ENCODE data around the gene STIL.
"Not testable (repeated sequence)": the region's sequence is repeated elsewhere in the genome, so short reads cannot be mapped to it uniquely, and the experiment has no call there.

Gene STIL

DNA sequence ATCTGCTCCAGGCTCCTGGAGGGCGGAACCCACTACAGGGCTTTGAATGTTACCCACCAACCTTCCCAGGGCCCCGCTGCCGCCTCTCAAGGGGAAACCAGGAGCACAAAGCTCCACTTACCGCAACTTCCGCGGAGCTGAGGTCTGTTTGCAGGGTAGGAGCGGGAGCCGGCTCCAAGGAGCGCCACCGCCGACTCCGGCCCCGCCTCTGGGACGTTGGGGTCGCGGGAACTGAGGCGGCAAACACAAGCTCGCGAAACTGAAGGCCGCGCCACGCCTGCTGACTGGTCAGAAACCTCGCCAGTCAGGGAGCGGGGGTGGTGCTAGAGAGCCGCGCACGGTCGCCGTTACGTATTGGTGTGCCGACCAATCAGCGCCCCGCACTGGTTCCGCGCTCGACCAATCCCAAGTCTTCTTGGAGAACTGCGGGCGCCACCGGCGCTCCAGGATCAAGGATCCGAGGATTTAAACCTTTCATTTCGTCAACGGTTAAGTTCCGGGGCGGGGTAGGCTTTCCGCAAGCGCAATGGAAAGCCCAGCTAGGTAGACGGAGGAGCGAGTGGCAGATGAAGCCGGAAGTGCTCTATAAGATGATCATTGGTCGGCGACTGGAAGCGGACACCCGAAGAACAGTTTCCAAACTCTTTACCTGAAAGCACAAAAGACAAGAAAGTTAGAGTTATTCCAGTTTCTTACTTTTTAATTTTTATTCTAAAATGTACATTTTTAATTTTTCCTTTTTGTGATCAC is at the start of gene STIL:
Gene STIL, minus strand, starts transcription at position 233 of the 750 bp plus-strand sequence. CDS start 3,828 bp downstream, outside the sequence.
- peak; percentile 99 for DNase-seq

DNA sequence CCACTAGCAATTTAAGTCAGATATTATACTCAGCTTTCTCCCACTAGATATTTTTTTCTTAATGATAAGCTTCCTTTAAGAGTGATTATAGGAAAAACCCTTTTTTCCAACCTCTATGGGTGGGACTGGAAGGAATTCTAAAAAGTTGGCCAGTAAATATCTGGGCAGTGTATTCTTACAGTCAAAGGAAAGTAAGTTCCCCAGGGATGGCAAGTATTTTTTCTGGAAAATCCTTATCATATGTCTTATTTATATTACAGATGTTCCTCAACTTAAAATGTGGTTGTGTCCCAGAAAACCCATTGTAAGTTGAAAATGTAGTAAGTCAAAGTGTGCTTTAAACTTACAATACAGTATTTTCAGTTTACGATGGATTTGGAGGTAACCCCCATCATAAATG is 48.9 kb upstream of the STIL start:
- DNase-seq: no peak

DNA sequence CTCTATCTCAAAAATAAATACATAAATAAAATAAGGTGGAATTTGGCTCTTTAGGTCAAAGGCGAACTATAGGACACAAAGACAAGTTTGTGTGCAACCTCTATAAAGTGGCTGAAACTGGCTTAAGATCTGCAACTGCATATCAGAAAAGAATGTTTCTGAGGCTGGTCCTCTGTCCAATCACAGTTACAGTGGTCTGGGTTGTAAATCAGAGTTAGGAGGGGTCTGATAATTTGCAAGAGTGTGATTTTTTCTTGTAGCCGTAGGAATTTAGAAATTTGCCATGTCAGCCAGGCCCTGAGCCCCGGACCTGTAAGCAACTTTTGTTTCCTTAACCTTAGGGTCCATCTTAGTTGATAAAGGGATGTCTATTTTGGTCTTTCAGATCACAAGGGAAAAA is 47.4 kb upstream of the STIL start:
- no peak for DNase-seq

DNA sequence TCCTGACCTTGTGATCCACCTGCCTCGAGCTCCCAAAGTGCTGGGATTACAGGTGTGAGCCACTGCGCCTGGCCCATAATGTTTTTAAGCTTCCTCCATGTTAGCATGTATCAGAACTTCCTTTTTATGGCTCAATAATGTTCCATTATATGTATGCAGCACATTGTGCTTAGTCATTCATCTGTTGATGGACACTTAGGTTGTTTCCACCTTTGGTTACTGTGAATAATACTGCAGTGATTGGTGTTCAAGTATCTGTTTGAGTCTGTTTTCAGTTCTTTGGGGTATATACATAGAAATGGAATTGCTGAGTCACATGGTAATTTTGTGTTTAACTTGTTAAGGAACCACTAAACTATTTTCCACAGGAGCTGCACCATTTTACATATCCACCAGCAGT is 37.4 kb upstream of the STIL start:
- peak; percentile 24 for DNase-seq

DNA sequence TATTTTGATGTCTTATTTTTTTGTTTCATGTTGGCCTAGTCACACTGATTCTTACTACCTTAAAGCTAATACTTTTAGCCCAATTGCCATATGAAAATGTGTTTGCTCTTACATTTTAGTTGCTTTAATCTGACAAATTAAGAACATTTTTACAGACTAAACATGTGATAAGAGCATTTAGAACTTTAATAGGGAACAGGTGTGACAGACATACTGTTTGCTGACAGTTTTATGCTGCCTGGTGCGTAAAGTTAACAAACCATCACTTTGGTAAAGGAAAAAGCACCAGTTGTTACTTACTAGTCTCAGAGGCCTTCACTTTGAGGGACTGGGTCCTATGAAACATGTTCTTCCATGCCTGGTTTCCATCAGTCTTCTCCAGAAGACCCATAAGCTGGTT is 34.3 kb upstream of the STIL start:
- DNase-seq: no peak

DNA sequence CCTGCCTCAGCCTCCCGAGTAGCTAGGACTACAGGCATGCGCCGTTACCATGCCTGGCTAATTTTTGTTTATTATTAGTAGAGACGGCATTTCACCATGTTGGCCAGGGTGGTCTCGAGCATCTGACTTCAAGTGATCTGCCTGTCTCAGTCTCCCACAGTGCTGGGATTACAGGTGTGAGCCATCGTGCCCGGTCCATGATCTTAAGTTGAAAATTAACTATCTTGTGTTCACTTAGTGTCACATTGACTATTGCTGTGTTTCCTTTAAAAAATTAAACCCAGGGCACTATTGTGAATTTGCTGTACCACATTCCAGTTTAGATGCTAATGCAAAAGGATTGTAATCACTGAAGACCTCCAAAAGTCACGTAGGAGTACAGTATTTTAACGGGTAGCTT is 33.8 kb upstream of the STIL start:
- DNase-seq: no peak

DNA sequence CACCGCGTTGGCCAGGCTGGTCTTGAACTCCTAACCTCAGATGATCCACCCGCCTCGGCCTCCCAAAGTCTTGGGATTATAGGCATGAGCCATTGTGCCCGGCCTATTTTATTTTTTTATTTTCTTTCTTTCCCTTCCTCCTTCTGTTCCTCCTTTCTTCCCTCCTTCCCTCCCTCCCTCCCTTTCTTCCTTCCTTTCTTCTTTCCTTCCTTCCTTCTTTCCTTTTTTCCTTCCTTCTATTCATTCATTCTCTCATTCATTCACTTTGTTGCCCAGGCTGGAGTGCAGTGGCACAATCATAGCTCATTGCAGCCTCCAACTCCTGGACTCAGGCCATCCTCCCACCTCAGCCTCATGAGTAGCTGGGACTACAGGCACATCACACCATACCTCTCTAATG is 33.0 kb upstream of the STIL start:
- not testable (repeated sequence) for DNase-seq

DNA sequence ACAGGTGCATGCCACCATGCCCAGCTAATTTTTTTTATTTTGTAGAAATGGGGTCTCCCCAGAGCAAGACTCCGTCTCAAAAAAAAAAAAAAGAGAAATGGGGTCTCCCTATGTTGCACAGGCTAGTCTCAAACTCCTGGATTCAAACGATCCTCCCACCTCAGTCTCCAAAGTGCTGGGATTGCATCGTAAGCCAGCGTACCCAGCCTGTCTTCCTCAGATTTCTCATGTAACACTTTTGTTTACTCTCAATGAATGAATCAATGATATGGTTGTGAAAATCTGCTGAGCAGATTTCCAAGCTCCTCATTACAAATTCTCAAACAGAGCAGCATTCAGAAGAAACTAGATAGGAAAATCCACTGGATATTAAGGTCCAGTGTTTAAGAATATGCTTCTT is 26.3 kb upstream of the STIL start:
- peak; percentile 44 for DNase-seq

DNA sequence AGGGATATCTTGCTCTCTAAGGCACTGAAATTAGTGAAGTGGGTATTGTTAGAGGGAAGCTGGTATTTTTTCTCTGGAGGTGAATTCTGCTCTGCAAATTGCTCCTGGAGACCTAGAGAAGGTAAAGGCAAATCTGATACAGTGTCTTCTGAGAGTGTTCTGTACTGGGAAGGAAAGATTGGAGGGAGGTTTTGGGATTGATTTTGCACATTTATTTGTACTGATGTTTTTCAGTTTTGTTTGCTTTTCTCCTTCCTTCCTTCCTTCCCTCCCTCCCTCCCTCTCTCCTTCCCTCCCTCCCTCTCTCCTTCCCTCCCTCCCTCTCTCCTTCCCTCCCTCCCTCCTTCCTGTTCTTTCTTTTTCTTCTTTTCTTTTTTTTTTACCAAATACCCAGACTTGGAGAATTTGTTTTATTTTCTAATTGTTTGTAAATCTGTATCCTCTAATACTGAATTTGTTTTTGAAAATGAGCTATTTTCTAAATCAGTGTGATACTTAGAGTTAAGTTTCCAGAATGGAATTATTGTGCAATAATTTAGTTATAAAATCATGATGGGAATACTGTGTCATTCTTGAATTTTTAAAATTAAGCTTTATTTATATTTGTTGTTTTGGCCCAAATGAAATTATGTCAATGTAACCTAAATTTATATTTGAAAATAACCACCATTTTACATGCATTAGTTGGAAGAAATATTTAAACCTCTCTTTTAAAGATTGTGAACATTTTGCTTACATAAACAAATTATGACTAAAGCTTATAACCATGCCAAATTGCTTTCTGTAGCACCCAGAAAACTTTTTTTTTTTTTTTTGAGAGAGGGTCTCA is 24.5 kb upstream of the STIL start:
- DNase-seq: no peak

DNA sequence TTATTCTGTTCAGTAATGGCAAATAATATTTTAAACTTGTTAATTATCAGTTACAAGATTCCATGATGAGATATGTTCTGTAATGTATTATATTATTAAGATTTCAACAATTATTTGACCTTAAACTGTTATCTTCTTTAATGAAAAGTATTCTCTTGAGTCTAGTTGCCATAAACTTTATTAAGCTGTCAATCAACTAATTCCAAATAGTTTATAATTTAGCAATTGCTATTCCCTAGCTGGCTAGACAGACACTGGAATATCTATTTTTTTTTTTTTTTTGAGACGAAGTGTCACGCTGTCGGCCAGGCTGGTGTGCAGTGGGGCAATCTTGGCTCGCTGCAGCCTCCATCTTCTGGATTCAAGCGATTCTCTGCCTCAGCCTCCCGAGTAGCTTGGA is 23.4 kb upstream of the STIL start:
- no peak for DNase-seq

DNA sequence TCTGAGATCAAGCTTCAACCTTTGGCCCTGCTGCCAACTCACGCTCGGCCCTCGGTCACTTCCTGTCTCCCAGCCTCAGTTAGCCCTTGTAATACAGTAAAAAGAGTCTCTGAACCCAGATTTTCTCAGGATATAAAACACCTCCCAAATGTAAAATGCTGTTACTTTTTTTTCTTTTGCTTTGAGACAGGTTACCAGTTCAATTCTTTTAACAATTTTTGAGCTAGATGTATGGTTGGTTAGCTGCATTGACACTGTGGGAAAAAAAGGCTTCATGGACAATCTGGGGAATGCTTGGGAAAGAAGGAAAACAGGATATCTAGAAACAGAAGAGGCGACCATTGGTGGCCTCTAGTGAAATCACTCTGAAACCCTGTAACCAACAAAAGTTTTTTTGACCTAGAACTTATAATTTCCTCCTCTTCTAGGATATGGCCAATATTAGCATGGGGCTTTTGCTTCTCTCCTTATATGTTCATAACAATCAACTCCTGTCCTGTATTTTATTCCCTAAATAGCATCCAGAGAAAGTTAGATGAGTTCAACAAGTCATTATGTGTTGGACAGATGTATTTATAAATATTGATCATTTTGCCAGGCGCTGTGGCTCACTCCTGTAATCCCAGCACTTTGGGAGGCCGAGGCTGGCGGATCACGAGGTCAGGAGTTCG is 21.0 kb upstream of the STIL start:
- DNase-seq: peak; percentile 84

DNA sequence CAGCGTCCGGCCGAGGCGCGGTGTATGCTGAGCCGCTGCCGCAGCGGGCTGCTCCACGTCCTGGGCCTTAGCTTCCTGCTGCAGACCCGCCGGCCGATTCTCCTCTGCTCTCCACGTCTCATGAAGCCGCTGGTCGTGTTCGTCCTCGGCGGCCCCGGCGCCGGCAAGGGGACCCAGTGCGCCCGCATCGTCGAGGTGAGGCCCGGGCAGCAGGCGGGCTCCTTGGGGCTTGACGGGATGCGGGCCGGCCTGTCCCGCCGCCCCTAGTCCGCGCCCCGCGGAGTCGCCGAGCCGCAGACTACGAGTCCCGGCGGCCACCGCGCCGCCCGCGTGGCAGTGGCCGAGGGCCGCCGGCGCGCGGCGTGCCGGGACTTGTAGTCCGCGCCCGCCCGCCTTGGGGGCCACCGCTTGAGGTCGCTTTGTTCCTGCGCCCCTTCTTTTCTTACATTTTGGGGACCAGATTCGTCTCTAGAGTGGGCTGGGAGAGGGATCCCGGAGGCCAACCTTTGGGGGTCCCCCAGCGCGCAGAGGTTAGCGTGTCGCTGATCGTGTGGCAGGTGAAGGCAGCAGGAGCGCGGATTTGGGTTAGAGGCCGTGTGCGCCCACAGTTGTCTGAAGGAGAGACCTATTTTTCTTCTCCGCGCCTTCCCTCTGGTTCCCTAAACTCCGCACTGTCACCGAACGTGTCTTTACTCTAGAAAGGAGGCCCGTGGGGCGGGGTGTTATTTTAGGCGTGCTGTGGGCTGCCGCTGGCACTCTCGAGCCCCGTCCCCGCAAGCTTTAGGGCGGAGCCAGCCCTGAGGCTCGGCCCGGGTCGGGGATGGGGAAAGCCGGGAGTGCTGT is 20.2 kb upstream of the STIL start:
- peak; percentile 82 for DNase-seq

DNA sequence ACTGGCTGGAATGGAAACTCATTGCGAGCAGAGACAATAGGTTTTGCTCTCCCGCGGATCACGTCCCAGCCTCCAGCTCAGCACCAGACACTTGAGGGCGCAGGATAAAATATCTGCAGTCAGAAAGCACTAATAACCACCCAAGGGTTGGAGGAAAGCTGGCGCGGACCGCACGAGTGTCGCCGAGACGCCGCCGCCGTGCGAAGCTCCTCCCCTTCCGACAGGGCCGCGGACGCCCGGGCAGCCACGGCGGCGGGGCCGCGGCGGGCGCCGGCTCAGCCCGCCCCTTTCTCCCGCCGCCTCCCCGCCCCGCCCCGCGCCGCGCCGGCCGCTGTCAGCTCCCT is 19.6 kb upstream of the STIL start, which contains the start of gene CMPK1:
Gene CMPK1, plus strand, starts transcription at position 213 of the 344 bp plus-strand sequence. CDS start 156 bp downstream, outside the sequence.
- peak; percentile 88 for DNase-seq

DNA sequence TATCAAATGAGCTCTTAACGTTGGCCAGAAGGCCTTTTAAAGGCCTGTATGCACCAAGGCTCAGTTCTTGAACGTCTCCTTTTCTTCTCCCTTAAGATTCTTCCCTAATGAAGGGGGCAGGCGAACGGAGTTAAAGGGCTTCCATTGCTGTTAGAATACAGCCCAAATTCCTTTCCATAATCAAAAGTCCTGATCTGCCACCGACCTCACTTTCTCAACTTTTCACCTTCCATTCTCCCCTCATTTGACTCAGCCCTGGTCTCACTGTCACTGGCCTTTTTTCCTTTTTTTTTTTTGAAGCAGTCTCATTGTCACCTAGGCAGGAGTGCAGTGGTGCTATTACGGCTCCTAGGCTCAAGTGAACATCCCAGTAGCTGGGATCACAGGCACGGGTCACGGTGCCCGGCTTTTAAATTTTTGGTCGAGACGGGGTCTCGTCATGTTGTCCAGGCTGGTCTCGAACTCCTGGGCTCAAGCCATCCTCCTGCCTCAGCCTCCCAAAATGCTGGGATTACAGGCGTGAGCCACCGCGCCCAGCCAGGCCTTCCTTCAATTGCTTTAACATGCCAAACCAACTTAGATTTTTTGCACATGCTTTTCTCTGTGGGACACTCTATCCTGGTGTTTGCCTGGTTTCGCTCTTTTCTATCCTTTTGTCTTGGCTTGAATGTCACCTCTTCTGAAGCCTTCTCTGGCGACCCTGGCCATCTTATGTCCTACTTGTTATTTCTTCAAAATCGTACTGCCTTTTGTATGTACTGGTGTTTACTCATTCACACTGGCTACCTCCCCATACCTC is 19.0 kb upstream of the STIL start:
- DNase-seq: no peak

DNA sequence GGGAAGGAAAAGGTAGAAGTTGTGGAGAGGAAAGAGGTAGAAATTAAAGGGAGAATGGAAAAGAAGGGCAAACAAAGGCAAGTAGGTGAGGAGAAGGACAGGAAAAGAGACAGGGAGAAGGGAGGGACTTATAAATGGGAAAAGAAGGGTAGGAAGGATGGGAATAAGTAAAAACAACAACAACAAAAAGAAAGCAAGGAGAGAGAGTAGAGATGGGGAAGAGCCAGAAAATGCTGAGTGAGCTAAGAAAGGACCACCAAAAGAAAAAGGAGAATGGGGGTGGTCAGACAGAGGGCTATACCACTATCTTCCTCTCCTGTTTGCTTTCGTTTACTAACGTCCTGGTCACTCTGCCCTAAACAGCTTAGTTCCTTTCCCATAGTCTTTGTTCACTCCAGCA is 17.9 kb upstream of the STIL start:
- DNase-seq: no peak

DNA sequence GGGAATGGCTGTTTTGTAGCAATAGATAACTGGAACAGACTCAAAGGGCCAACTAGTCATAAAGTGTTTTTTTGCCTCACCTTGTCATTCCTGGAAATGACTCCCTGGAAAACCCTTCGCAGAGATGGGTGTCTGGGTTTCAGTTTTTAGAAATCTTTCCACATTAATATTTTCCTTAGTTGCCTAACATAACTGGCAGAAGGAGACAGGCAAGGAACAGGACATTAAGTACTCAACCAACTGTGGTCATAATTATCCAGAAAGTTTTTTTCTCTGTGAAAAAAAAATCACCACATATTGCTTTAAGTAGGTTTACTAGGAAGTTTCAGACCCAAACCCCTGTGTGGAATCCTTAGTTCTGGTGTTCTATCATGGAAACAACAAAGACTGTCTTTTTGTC is 16.3 kb upstream of the STIL start:
- no peak for DNase-seq

DNA sequence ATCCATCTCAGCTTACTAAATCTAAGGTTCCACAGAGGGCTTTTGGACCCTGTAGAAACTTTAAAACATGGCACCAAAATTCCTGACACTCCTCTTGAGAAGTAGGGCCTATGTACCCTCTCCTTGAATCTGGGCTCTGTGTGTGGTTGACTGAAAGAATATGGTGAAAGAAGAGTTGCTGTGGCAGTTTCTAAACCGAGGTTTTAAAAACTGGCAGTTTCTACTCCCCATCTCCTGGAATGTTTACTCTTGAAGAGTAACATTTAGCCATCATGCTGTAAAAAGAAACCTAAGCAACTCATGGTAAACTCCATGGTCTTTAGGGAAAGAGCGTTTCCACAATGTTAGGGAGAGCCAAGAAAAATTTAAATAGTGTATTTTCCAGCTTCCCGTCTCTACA is 15.0 kb upstream of the STIL start:
- DNase-seq: no peak

DNA sequence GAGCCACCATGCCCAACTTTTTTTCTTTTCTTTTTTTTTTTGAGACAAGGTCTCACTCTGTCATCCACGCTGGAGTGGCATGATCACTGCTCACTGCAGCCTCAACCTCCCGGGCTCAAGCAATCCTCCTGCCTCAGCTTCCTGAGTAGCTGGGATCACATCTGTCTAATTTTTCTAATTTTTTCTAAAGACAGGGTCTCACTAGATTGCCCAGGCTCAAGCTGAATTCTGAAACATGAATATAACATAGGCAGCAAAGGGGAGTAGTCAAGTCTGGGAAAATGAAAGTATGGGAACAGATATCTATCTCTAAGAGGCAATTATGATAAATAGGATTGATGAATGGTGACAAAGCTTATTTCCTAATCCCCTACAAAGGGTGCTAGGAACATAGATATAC is 12.3 kb upstream of the STIL start:
- DNase-seq: no peak

DNA sequence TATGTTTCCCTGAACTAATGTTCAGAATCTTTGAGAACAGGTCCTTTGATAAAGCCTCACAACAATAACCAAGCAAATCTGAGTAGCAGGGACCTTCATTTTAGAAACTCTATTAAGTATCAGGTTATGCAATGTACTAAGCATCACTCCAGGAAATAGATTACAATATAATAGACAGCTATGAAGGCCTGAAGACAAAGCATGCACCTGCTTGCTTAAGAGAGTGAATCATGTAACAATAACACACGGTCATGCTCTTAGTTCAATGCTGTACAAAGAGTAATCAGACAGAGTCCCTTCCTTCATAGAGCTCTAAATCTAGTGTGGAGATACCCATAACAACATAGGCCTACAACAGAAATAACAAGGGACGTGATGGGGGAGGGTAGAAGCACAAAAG is 11.6 kb upstream of the STIL start:
- DNase-seq: no peak

DNA sequence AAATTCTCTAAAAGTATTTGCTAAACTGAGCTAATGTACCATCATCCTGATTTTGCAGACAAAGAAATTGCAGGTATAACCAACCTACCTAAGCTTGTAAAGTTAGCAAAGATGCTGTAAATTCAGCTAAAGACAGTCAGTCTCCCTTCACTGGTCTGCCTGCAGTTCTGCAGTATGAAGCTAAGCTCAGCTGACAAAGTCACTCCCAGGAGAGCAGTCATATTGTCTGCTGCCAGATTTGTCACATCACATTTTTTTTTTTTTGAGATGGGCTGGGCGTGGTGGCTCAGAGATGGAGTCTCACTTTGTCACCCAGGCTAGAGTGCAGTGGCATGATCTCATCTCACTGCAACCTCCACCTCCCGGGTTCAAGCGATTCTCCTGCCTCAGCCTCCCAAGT is 10.7 kb upstream of the STIL start:
- DNase-seq: no peak

DNA sequence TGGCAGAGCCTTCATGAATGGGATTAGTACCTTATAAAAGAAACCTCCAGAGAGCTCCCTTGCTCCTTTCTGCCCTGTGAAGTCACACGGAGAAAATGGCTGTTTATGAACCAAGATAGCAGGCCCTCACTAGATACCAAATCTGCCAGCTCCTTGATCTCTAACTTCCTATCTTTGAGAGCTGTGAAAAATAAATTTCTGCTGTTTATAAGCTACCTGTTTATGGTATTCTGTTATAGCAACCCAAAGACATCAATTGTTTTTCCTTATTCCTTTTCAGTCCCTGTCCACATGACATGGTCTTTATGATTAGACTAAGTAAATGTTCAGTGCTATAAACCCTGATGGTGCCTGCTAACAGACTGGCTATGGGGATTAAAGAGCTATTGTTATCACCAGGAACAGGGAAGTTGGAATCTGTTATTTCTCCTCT is 9.7 kb upstream of the STIL start:
- DNase-seq: no peak

DNA sequence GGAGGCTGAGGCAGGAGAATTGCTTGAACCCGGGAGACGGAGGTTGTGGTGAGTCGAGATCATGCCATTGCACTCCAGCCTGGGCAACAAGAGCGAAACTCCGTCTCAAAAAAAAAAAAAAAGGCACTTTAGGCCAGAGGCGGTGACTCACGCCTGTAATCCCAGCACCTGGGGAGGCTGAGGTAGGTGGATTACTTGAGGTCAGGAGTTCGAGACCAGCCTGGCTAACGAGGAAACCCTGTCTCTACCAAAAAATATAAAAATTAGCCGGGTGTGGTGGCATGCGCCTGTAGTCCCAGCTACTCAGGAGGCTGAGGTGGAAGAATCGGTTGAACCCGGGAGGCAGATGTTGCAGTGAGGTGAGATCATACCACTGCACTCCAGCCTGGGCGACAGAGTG is 6.0 kb upstream of the STIL start:
- DNase-seq: not testable (repeated sequence)

All from HCEC 1CT (cell line).